HAP-1 (cell line): ENCODE measurements around the gene ERN1.

Experiments
- DNase-seq, 2 experiments: peaks; one replicate each; pipeline ENCODE4 v3.0.0-alpha.2; 2016 to 2020; ENCODE audit warnings: low spot score in 2 of 2
- H3K27me3 ChIP-seq: fragments of 250-450 bp; sonication (Bioruptor Pico); 2 replicates; pipeline ENCODE4 v1.5.1; 2020; ENCODE audit warnings: low read depth, mild to moderate bottlenecking, moderate library complexity
- H3K36me3 ChIP-seq: fragments of 250-450 bp; sonication (Bioruptor Pico); replicated peaks from 2 replicates; pipeline ENCODE4 v1.5.1; 2020; ENCODE audit warnings: mild to moderate bottlenecking
- H3K4me1 ChIP-seq: fragments of 250-450 bp; sonication (Bioruptor Pico); 2 replicates; pipeline ENCODE4 v1.5.1; 2020; ENCODE audit warnings: mild to moderate bottlenecking
- H3K4me3 ChIP-seq: fragments of 250-450 bp; sonication (Bioruptor Pico); 2 replicates; pipeline ENCODE4 v1.5.1; 2020; ENCODE audit warnings: mild to moderate bottlenecking, moderate library complexity
- H3K9me3 ChIP-seq: fragments of 250-450 bp; sonication (Bioruptor Pico); 2 replicates; pipeline ENCODE4 v1.5.1; 2020; ENCODE audit warnings: mild to moderate bottlenecking, moderate library complexity
- in situ Hi-C: fragments of 300-500 bp; cut with MboI; formaldehyde crosslinking; loops from 3 replicates; pipeline ENCODE4 v1.14.3; 2020; ENCODE audit warnings: low sequenced_read_pairs, inconsistent platforms, mixed read lengths

ERN1 gene

GRCh38 chr17:64004218-64004770 lies 125.7 kb downstream of the ERN1 start:
- in situ Hi-C loops, result no loop called here
- no peaks in the 10 kb centered on the region for H3K4me1 ChIP-seq
- no peaks in the 10 kb centered on the region for H3K9me3 ChIP-seq
- H3K27me3 ChIP-seq, result no peaks in the 10 kb centered on the region
- no peak for DNase-seq
- no peaks in the 10 kb centered on the region for H3K36me3 ChIP-seq
- H3K4me3 ChIP-seq, result no peak overlapping the region

- no peaks in the 10 kb centered on the region for H3K9me3 ChIP-seq
- H3K36me3 ChIP-seq, result no peaks in the 10 kb centered on the region
- DNase-seq, result no peak
- H3K4me3 ChIP-seq, result no peak overlapping the region
- H3K27me3 ChIP-seq, result no peaks in the 10 kb centered on the region
- in situ Hi-C loops, result no loop called here
- H3K4me1 ChIP-seq, result no peaks in the 10 kb centered on the region
Observed at GRCh38 chr17:64003526-64004121, 126.3 kb downstream of the ERN1 start.

GRCh38 chr17:64002658-64003525 lies 127.1 kb downstream of the ERN1 start:
- Histone ChIP-seq H3K4me3 (no peak overlapping the region), H3K27me3 (peaks cover under 1% of the 10 kb centered on the region; the same call in 1 of the 2 replicates), H3K36me3 (no peaks in the 10 kb centered on the region), H3K4me1 (no peaks in the 10 kb centered on the region), H3K9me3 (no peaks in the 10 kb centered on the region)
- no peak for DNase-seq
- in situ Hi-C loops, result no loop called here

- no peaks in the 10 kb centered on the region for H3K36me3 ChIP-seq
- peaks cover 7% of the 10 kb centered on the region; the same call in 1 of the 2 replicates for H3K27me3 ChIP-seq
- DNase-seq, result no peak
- H3K9me3 ChIP-seq, result no peaks in the 10 kb centered on the region
- no peaks in the 10 kb centered on the region for H3K4me1 ChIP-seq
- H3K4me3 ChIP-seq, result no peak overlapping the region
- in situ Hi-C loops, result no loop called here
Observed at GRCh38 chr17:64001763-64002529, 128.0 kb downstream of the ERN1 start.

GRCh38 chr17:64001091-64001579 lies 128.8 kb downstream of the ERN1 start:
- peaks cover 7% of the 10 kb centered on the region; the same call in 1 of the 2 replicates for H3K27me3 ChIP-seq
- no peaks in the 10 kb centered on the region for H3K9me3 ChIP-seq
- no peak overlapping the region for H3K4me3 ChIP-seq
- in situ Hi-C loops, result no loop called here
- DNase-seq, result no peak
- no peaks in the 10 kb centered on the region for H3K36me3 ChIP-seq
- no peaks in the 10 kb centered on the region for H3K4me1 ChIP-seq

GRCh38 chr17:63999680-64000531 lies 130.0 kb downstream of the ERN1 start:
- in situ Hi-C loops, result no loop called here
- peaks cover 8% of the 10 kb centered on the region; the same call in 1 of the 2 replicates for H3K27me3 ChIP-seq
- H3K4me3 ChIP-seq, result no peak overlapping the region
- H3K36me3 ChIP-seq, result no peaks in the 10 kb centered on the region
- H3K4me1 ChIP-seq, result no peaks in the 10 kb centered on the region
- no peaks in the 10 kb centered on the region for H3K9me3 ChIP-seq
- no peak for DNase-seq

GRCh38 chr17:63998721-63999679 lies 130.9 kb downstream of the ERN1 start:
- DNase-seq, result no peak
- in situ Hi-C loops, result no loop called here
- Histone ChIP-seq H3K4me1 (no peaks in the 10 kb centered on the region), H3K9me3 (no peaks in the 10 kb centered on the region), H3K36me3 (no peaks in the 10 kb centered on the region), H3K4me3 (peak overlapping the region; percentile 36), H3K27me3 (peaks cover 11% of the 10 kb centered on the region; the same call in 1 of the 2 replicates)

- Histone ChIP-seq H3K27me3 (peaks cover 17% of the 10 kb centered on the region; the same call in 1 of the 2 replicates), H3K4me3 (peak within 1 kb of the TSS; percentile 36), H3K9me3 (no peaks in the 10 kb centered on the region), H3K4me1 (no peaks in the 10 kb centered on the region), H3K36me3 (no peaks in the 10 kb centered on the region)
- DNase-seq, result peak; percentile 47 to 81
- in situ Hi-C loops, result no loop called here
Observed at GRCh38 chr17:63998050-63998720, 131.8 kb downstream of the ERN1 start, which contains the start of gene PRR29. PRR29 (plus strand) TSS chr17:63998351; CDS start chr17:63998365, 14 bp downstream.

- no peak overlapping the region for H3K4me3 ChIP-seq
- in situ Hi-C loops, result no loop called here
- H3K4me1 ChIP-seq, result no peaks in the 10 kb centered on the region
- no peak for DNase-seq
- peaks cover 18% of the 10 kb centered on the region for H3K27me3 ChIP-seq
- H3K9me3 ChIP-seq, result no peaks in the 10 kb centered on the region
- H3K36me3 ChIP-seq, result no peaks in the 10 kb centered on the region
Observed at GRCh38 chr17:63997341-63998048, 132.4 kb downstream of the ERN1 start.

- peaks cover 24% of the 10 kb centered on the region for H3K27me3 ChIP-seq
- in situ Hi-C loops, result no loop called here
Observed at GRCh38 chr17:63996430-63997182, 133.3 kb downstream of the ERN1 start.

More at GRCh38 chr17:63996430-63997182, 133.3 kb downstream of the ERN1 start:
- no peak overlapping the region for H3K4me3 ChIP-seq
- no peaks in the 10 kb centered on the region for H3K4me1 ChIP-seq
- no peaks in the 10 kb centered on the region for H3K9me3 ChIP-seq
- no peaks in the 10 kb centered on the region for H3K36me3 ChIP-seq
- no peak for DNase-seq
